DOHH2 (cell line): ENCODE measurements around the gene TCF25.

Experiments
- CTCF ChIP-seq: fragments of 200-600 bp; sonication (generic); IDR thresholded peaks from one replicate; pipeline ENCODE4 v1.5.1; 2014; ENCODE audit warnings: antibody characterized with exemption, mild to moderate bottlenecking, low read depth, low read length; ENCODE audit not compliant: poor library complexity, severe bottlenecking
- EZH2phosphoT487 ChIP-seq: fragments of 200-600 bp; sonication (generic); IDR thresholded peaks from 2 replicates; pipeline ENCODE4 v1.6.1; 2017; ENCODE audit warnings: borderline replicate concordance, mild to moderate bottlenecking, antibody characterized with exemption, low read length, moderate library complexity, mixed read lengths

DNA sequence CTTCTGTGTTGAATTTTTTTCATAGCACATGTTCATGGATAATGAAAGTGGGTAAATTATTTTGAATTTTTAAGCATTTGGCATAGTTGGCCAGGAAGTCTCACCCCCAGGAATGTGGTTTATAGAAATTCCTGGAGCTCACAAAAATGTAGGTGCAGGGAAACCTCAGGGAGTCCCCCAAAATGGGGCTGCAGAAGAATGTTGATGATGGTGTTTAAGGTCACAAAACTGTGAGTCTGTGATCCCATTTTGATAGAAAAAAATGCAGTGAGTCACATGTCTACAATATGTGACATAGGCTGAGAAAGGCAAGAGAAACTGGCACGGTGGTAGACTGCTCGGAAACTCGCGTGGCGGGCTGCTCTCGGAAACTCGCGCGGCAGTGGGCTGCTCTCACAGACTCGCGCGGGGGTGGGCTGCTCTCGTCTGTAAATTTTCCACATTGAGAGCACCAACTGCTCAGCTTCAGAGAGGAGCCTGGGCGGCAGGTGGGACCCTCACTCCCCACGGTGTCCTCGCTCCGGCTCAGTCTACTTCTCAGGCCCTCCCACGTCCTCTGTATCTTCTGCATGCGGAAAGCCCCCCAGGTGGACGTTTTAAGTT, 26.6 kb downstream of the TCF25 start:
- TF ChIP-seq CTCF (no peak), EZH2phosphoT487 (no peak)
